ENCODE measurements around the gene ANKRD29.
"Not testable (repeated sequence)": the region's sequence is repeated elsewhere in the genome, so short reads cannot be mapped to it uniquely, and the experiment has no call there.

The ANKRD29 gene

DNA sequence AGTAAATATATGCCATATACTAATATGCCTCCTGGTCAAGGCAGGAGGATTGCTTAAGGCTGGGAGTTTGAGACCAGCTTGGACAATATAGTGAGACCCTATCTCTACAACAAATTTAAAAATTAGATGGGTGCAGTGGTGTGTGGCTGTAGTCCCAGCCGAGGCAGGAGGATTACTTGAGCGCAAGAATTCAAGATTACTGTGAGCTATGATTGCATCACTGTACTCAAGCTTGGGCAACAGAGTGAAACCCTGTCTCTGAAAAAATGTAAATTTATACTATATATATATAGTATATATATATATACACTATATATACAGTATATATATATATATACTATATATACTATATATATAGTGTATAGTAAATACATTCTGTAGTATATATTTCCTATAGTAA lies 46.5 kb downstream of the ANKRD29 start:
- DNase-seq (ENCODE audit: low spot score) = no peak

DNA sequence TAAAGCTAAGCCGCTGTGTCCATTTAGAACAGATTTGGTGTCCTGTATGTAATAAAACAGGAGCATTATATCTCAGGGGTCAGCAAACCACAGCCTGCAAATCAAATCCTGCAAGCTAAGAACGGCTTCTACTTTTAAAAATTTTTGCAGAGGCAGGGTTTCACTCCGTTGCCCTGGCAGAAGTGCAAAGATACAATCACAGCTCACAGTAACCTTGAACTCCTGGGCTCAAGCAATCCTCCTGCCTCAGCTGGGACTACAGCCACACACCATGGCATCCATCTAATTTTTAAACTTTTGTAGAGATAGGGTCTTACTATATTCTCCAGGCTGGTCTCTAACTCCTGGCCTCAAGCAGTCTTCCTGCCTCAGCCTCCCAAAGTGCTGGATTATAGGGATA lies 47.8 kb downstream of the ANKRD29 start:
- DNase-seq (ENCODE audit: low spot score) = no peak

- no peak for DNase-seq (ENCODE audit: low spot score)
These were observed 48.3 kb downstream of the ANKRD29 start for GRCh38 chr18:23614413-23614812.

- not testable (repeated sequence) for DNase-seq (ENCODE audit: low spot score)
These were observed 49.6 kb downstream of the ANKRD29 start for GRCh38 chr18:23613091-23613475.

DNA sequence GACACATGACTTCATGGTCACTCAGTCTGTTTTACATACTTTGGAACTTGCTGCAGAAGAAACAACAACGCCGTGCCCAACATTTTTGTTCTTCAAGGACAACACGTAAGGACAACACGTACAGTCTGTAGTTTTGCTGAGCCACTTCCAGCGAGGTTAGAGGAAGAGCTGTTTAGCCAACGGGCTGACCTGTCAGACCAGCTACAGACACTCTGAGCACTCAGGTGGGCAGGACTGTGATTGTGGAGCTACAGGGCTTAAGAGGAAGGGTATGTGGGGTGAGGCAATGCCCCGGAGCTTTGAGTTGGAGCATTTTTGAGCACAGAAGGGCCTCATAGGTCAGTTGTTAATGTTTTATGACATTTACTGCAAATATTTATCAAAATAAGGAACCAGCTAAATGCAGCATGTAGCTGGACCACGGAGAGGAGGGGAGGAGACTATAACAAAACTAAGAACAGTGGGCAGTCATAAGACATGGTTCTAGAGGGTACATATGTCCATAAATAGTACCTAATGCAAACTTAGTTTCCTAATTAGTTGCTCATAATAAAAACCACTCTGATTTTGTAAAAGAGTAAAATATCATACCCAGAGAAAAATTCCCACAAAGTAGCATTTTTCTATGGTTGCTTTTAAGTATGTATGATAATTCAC lies 50.1 kb downstream of the ANKRD29 start:
- no peak for DNase-seq (ENCODE audit: low spot score)

- no peak for DNase-seq (ENCODE audit: low spot score)
These were observed 53.2 kb downstream of the ANKRD29 start for GRCh38 chr18:23609390-23610023.

DNA sequence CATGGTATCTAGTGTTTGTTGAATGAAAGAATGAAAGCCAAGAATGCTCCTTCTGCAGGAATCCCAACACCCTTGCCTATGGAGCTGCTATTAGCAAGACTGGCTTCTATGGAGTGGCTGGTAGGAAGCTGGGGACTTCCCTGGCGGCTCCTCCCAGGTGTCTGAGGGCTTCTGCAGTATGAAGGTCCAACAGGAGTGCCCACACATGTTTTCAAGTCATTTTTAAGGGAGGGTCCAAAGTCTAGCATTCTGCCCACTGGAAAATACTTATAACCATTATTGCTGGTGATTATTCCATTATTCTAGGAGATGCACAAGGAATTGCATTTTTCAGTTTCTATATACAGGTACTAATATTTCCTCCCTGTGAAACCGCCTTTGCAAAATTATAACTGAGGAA lies 54.5 kb downstream of the ANKRD29 start:
- no peak for DNase-seq (ENCODE audit: low spot score)

- DNase-seq (ENCODE audit: low spot score) = no peak
These were observed 56.8 kb downstream of the ANKRD29 start for GRCh38 chr18:23605941-23606340.

DNA sequence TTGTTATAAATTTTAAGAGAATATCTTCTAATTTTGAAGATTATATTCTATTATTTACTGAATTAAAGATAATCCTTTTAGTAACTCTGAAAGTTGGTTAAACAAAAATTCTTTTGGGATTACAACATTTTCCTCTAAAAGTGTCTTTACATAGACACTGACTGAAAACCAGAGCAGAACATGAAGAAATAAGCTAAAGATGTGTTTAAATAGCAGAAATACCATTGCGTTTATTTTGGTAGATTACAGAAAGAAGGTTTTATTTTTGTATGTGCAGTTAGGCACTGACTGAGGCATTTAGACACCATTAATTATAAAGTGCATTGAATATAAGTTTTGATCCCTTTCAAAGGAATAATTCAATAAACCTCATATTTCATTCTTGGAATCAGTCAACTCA lies 62.9 kb downstream of the ANKRD29 start:
- no peak for DNase-seq (ENCODE audit: low spot score)

GRCh38 chr18:23596183-23596582 lies 66.5 kb downstream of the ANKRD29 start:
- no peak for DNase-seq (ENCODE audit: low spot score)

GRCh38 chr18:23595591-23595990 lies 67.1 kb downstream of the ANKRD29 start:
- DNase-seq (ENCODE audit: low spot score) = no peak

- DNase-seq (ENCODE audit: low spot score) = peak; percentile 62
These were observed 69.0 kb downstream of the ANKRD29 start for GRCh38 chr18:23593720-23594119.

DNA sequence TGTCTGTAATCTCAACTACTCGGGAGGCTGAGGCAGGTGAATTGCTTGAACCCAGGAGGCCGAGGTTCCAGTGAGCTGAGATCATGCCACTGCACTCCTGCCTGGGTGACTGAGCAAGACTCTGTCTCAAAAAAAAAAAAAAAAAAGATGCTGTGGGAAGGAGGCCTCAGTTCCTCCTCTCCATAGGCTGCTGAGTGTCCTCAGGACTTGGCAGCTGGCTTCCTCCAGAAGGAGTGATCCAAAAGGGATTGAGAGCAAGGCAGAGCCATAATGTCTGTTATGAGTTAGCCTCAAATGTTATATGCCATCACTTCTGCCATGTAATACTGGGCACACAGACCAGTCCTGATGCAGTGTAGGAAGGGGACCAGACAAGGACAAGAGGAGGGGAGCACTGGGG lies 69.8 kb downstream of the ANKRD29 start:
- DNase-seq (ENCODE audit: low spot score) = no peak

DNA sequence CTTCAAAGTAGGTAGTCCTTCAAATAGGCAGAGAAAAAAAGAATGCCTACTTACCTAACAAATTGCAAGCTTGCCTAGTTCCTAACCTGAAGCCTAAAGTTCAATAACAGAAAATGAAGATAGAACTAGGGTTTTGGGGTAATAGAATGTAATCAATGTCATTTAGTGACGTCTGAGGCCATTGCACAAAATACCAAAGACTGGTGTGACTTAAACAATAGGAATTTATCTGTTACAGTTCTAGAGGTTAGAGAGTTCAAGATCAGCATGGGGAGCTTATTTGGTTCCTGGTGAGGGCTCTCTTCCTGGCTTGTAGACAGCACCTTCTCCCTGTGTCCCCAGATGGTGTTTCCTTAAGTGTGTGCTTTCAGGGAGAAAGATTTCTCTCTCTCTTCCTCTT lies 71.7 kb downstream of the ANKRD29 start:
- DNase-seq (ENCODE audit: low spot score) = no peak

DNA sequence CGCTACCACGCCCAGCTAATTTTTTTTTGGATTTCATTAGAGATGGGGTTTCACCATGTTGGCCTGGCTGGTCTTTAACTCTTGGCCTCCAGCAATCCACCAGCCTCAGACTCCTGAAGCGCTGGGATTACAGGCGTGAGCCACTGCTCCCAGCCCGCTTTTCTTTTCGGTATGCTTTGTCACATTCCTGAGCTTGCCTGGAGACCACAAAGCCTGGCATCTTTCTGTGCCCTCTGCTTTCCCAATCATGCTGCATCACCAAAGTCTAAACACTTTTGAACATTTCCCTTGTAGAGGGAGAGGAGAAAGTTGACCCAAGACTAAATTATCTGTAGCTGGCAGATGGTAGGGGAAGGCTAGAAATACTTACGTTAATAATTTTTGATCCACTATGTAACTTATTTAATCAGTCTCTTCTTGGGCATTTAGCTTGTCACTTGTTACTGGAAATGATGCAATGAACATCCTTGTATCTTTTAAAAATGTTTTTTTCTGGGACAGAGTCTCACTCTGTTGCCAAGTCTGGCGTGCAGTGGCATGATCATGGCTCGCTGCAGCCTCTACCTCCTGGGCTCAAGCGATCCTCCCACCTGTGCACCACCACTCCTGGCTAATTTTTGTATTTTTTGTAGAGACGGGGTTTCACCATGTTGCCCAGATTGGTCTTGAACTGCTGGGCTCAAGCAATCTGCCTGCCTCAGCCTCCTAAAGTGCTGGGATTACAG lies 73.7 kb downstream of the ANKRD29 start:
- no peak for DNase-seq (ENCODE audit: low spot score)

GRCh38 chr18:23587220-23587642 lies 75.5 kb downstream of the ANKRD29 start:
- no peak for DNase-seq (ENCODE audit: low spot score)

DNA sequence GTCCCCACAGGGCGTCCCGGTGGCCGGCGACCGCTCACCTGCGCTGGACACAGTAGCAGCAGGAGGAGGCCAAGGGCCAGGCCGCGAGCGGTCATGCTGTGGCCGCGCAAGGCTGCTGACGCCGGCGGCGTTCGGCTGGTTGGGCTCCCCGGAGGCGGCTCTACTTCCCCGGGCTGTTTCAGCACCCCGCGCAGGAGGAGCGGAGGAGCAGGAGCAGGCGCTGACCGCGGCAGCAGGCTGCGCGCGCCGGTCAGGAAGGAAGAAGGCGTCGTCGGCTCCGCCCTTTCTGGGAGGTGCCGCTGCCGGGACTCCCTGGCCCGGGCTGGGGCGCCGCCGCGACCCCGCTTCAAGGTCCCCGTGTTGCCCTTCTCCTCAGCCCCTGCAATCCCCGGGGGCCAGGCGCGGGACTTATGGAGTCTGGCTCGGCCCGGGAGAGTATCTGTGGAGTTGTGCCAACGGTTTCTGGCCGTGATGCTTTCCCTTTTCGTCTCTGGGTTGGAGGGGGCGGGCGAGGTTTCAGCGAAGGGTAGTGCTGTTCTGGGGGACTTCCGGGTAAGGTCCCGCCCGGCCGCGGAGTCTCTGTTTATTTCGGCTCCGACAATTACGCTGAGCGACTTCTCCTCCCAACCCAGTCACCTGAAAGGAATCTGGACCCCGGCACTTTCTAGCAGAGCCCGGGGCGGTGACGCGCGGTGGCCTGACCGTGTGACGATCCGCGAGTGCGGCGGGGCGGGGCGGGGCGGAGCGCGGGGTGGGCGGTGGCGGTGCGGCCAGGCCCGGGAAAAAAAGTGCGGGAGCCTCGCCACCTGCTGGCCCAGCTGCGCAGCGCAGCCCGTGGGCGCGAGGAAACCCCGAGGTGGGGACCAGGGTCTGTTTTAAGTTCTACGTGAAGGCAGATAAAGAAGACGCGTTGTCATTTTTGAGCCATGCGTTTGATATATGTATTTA lies 76.2 kb downstream of the ANKRD29 start, which contains the start of gene NPC1:
TSS of gene NPC1 (minus strand) at position 258 of the 948 bp plus-strand sequence. CDS start at position 95, 163 bp downstream.
- peak; percentile 92 for DNase-seq (ENCODE audit: low spot score)

DNA sequence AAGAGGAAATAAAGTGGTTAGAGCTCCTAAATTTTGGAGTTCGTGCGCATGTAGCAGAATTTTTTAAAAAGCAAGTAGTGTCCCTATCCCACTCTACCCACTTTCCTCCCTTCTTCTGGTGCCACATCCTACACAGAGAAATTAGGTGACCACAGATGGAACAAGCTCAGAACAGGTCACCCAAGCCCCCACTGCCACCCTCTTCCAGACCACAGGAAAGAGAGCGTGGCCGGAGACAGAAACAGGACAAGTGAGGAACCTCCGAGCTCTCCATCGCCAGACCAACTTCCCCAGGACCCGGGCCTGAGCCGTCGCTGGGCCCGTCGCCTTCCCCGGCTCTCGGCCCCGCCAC lies 76.8 kb downstream of the ANKRD29 start:
- no peak for DNase-seq (ENCODE audit: low spot score)

GRCh38 chr18:23585007-23585871 lies 77.5 kb downstream of the ANKRD29 start:
- no peak for DNase-seq (ENCODE audit: low spot score)

- no peak for DNase-seq (ENCODE audit: low spot score)
These were observed 78.4 kb downstream of the ANKRD29 start for GRCh38 chr18:23584019-23584983.

Measured in hepatic stellate cell (primary cell).